IMR-90 (cell line): ENCODE data around the gene RAP2C. TPM values are rescaled to one million over a fixed set of nuclear protein-coding genes. Genes with fewer than 3 reads are reported as not detected.

ENCODE experiments used
- ATAC-seq: fragments of 200-7000 bp; cut with Tn5 transposase; 2 replicates; pipeline ENCODE4 v1.9.1; 2020; ENCODE audit warnings: low read depth, mild to moderate bottlenecking, moderate library complexity
- BruUV-seq: library from RNA; stranded (reverse); fragments of 400-500 nt; replicated peaks from 2 replicates; lab custom pipeline; 2021; lab: Mats Ljungman, UMichigan
- CTCF ChIA-PET: fragments of 300-600 bp; formaldehyde crosslinking; extraction: SDS; loops from one replicate; lab custom pipeline; 2021; ENCODE audit warnings: antibody characterized with exemption; lab: Yijun Ruan, JAX
- POLR2A ChIA-PET: fragments of 300-600 bp; sonication (Branson Sonifier 250); formaldehyde crosslinking; loops from one replicate; lab custom pipeline; 2022; ENCODE audit warnings: antibody characterized with exemption; ENCODE audit not compliant: unreplicated experiment; lab: Charles Lee
- DNase-seq: peaks from one replicate; pipeline ENCODE4 v3.0.0; 2013
- H2AFZ ChIP-seq: replicated peaks from 2 replicates; pipeline ENCODE3; 2013; ENCODE audit warnings: low read length, mild to moderate bottlenecking; ENCODE audit not compliant: poor library complexity
- H2AK5ac ChIP-seq: 2 replicates; pipeline ENCODE4 v1.6.1; 2013; ENCODE audit warnings: low read depth, low read length, inconsistent platforms
- H2AK9ac ChIP-seq: replicated peaks from 2 replicates; pipeline ENCODE3; 2013; ENCODE audit warnings: mild to moderate bottlenecking, low read depth, low read length, moderate library complexity; ENCODE audit not compliant: poor library complexity
- H2BK120ac ChIP-seq: 2 replicates; pipeline ENCODE4 v1.6.1; 2013; ENCODE audit warnings: low read depth, low read length, inconsistent platforms
- H2BK15ac ChIP-seq: 3 replicates; pipeline ENCODE4 v1.6.1; 2013; ENCODE audit warnings: low read depth, low read length, inconsistent platforms
- H2BK20ac ChIP-seq: 2 replicates; pipeline ENCODE4 v1.6.1; 2013; ENCODE audit warnings: low read depth, mild to moderate bottlenecking, inconsistent platforms, low read length, moderate library complexity
- H2BK5ac ChIP-seq: 2 replicates; pipeline ENCODE4 v1.6.1; 2013; ENCODE audit warnings: mild to moderate bottlenecking, low read depth, low read length, inconsistent platforms; ENCODE audit not compliant: poor library complexity, severe bottlenecking
- H3K14ac ChIP-seq: replicated peaks from 2 replicates; pipeline ENCODE4 v1.6.1; 2013; ENCODE audit warnings: low read depth, low read length, inconsistent platforms
- H3K18ac ChIP-seq: 2 replicates; pipeline ENCODE4 v1.6.1; 2013; ENCODE audit warnings: low read depth, low read length, control low read depth
- H3K23ac ChIP-seq: 2 replicates; pipeline ENCODE4 v1.6.1; 2013; ENCODE audit warnings: low read depth, low read length, inconsistent platforms
- H3K27ac ChIP-seq: 2 replicates; pipeline ENCODE4 v1.5.1; 2013; ENCODE audit warnings: mild to moderate bottlenecking, control low read depth, low read length; ENCODE audit not compliant: insufficient read depth
- H3K27me3 ChIP-seq: 2 replicates; pipeline ENCODE4 v1.6.1; 2013; ENCODE audit warnings: low read length; ENCODE audit not compliant: control insufficient read depth, insufficient read depth
- H3K36me3 ChIP-seq: 2 replicates; pipeline ENCODE4 v1.6.1; 2013; ENCODE audit warnings: low read length, mixed read lengths; ENCODE audit not compliant: control insufficient read depth, insufficient read depth
- H3K4ac ChIP-seq: 2 replicates; pipeline ENCODE4 v1.6.1; 2013; ENCODE audit warnings: low read depth, low read length, inconsistent platforms
- H3K4me1 ChIP-seq: 2 replicates; pipeline ENCODE4 v1.6.1; 2013; ENCODE audit warnings: low read length, mixed read lengths; ENCODE audit not compliant: control insufficient read depth, insufficient read depth
- H3K4me2 ChIP-seq: 2 replicates; pipeline ENCODE4 v1.6.1; 2013; ENCODE audit warnings: low read depth, mild to moderate bottlenecking, control low read depth, low read length, moderate library complexity
- H3K4me3 ChIP-seq: 2 replicates; pipeline ENCODE4 v1.5.1; 2013; ENCODE audit warnings: low read depth, mild to moderate bottlenecking, control low read depth, low read length, moderate library complexity; ENCODE audit not compliant: insufficient read depth
- H3K56ac ChIP-seq: 2 replicates; pipeline ENCODE4 v1.6.1; 2013; ENCODE audit warnings: low read length, inconsistent platforms; ENCODE audit not compliant: insufficient read depth; ENCODE audit errors: extremely low read depth
- H3K79me1 ChIP-seq, 2 experiments: 2 replicates each; pipeline ENCODE4 v1.6.1; 2013; ENCODE audit warnings: low read length in 2 of 2, inconsistent platforms in 1 of 2, low read depth in 1 of 2
- H3K9ac ChIP-seq: 2 replicates; pipeline ENCODE4 v1.6.1; 2013; ENCODE audit warnings: low read depth, low read length, control low read depth
- H3K9me1 ChIP-seq: 2 replicates; pipeline ENCODE4 v1.6.1; 2013; ENCODE audit warnings: low read length, inconsistent platforms; ENCODE audit not compliant: insufficient read depth
- H3K9me3 ChIP-seq: 2 replicates; pipeline ENCODE4 v1.6.1; 2013; ENCODE audit warnings: low read length; ENCODE audit not compliant: control insufficient read depth, insufficient read depth
- H4K20me1 ChIP-seq: 2 replicates; pipeline ENCODE4 v1.6.1; 2013; ENCODE audit warnings: low read length, inconsistent platforms; ENCODE audit not compliant: insufficient read depth
- H4K5ac ChIP-seq: 2 replicates; pipeline ENCODE4 v1.6.1; 2013; ENCODE audit warnings: mild to moderate bottlenecking, low read depth, low read length, control low read depth
- H4K8ac ChIP-seq, 2 experiments: 2 replicates each; pipeline ENCODE4 v1.6.1; 2013; ENCODE audit warnings: low read depth in 2 of 2, low read length in 2 of 2, control low read depth in 1 of 2, inconsistent platforms in 1 of 2
- H4K91ac ChIP-seq: 2 replicates; pipeline ENCODE4 v1.6.1; 2013; ENCODE audit warnings: low read depth, low read length, inconsistent platforms; ENCODE audit not compliant: insufficient read depth
- MAFK ChIP-seq: IDR thresholded peaks from 2 replicates; pipeline ENCODE4 v1.6.1; 2012; ENCODE audit warnings: low read depth, low read length, improper control_type of control experiment
- MAZ ChIP-seq: IDR thresholded peaks from 2 replicates; pipeline ENCODE4 v1.6.1; 2012; ENCODE audit warnings: low read depth, mild to moderate bottlenecking, low read length, improper control_type of control experiment, moderate library complexity, borderline replicate concordance
- whole genome bisulfite sequencing, 2 experiments: methylation state at CpG; one replicate each; pipeline versions ENCODE4 v1.1.5 to v1.1.7; 2013; ENCODE audit warnings: missing lambda C conversion rate in 2 of 2; ENCODE audit not compliant: insufficient read length in 1 of 2; ENCODE audit errors: extremely low coverage in 2 of 2; 5-methylcytosine and 5-hydroxymethylcytosine counted together
- dilution Hi-C: fragments of 300-500 bp; cut with HindIII; formaldehyde crosslinking; loops from one replicate; pipeline ENCODE4 v1.14.3; 2018; ENCODE audit warnings: low sequenced_read_pairs; ENCODE audit not compliant: unreplicated experiment
- in situ Hi-C: fragments of 300-500 bp; cut with MboI; formaldehyde crosslinking; loops from 3 replicates; pipeline ENCODE4 v1.14.3; 2019; ENCODE audit warnings: low sequenced_read_pairs, inconsistent platforms, mixed read lengths
- intact Hi-C: fragments of 100-400 bp; cut with micrococcal nuclease; formaldehyde crosslinking; loops from 2 replicates; pipeline ENCODE4 v1.10.0; 2022
- polyA plus RNA-seq, 3 experiments: library from polyadenylated mRNA; depleted of rRNA; stranded (reverse); fragments of >200 nt; gene quantifications; 2 replicates each; pipeline ENCODE4 v1.2.3, GENCODE V29; 2012; ENCODE audit warnings: low replicate concordance in 1 of 3
- total RNA-seq: library from RNA; depleted of rRNA; stranded (reverse); fragments of >200 nt; gene quantifications from 2 replicates; pipeline ENCODE4 v1.2.3, GENCODE V29; 2012

The RAP2C gene
- total and polyA plus RNA-seq, 2 of the 4 experiments (the other 2 are of a cell fraction) = 7.6 to 24.9 TPM

DNA sequence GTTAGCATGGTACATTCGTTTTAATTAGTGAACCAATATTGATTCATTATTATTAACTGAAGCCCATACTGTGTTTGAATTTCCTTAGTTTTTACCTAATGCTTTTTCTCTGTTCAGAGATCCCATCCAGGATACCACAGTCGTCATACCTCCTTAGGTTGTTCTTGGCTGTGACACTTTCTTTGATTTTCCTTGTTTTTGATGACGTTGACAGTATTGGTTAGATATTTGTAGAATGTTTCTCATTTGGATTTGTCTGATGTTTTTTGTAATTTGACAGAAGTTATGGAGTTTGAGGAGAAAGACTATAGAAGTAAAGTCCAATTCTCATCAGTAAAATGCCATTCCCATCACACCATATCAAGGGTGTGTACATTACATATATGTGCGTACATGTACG is 16.2 kb upstream of the RAP2C start:
- BruUV-seq = no TSS peak
- DNase-seq (no peak), ATAC-seq (no peak)
- Histone ChIP-seq H3K4me3 (no peak overlapping the region), H3K79me1 (no peaks in the 10 kb centered on the region), H2AFZ (no peak overlapping the region), H3K27me3 (no peaks in the 10 kb centered on the region), H2BK120ac (no peak overlapping the region), H3K9me3 (no peaks in the 10 kb centered on the region), H4K20me1 (no peaks in the 10 kb centered on the region), H4K5ac (no peak overlapping the region), H2BK20ac (no peak overlapping the region), H3K4me1 (no peaks in the 10 kb centered on the region), H3K18ac (no peak overlapping the region), H4K91ac (no peak overlapping the region), H3K14ac (no peak overlapping the region), H2AK5ac (no peak overlapping the region), H3K23ac (no peak overlapping the region), H3K9ac (no peak overlapping the region), H3K36me3 (no peaks in the 10 kb centered on the region), H4K8ac (no peak overlapping the region), H3K56ac (no peak overlapping the region), H2BK5ac (no peak overlapping the region), H2AK9ac (no peak overlapping the region), H3K9me1 (no peaks in the 10 kb centered on the region), H3K4ac (no peak overlapping the region), H2BK15ac (no peak overlapping the region), H3K27ac (no peak overlapping the region), H3K4me2 (no peak overlapping the region)
- intact Hi-C loops = loop anchor here (5.0 kb wide), 1 partner anchor 252 kb away; the partner anchor contains the start of gene MBNL3
- ChIA-PET CTCF (no interaction called here), POLR2A (no interaction called here)
- TF ChIP-seq MAZ (no peak), MAFK (peak; percentile 73)
- no CpG with 5 or more reads among the region's 5 CpGs for WGBS, 2 experiments
- dilution Hi-C loops = no loop called here
- in situ Hi-C loops = no loop called here
